HG03025 (cell line): ENCODE results near the gene ZSCAN5C.
"Not testable (repeated sequence)": the region's sequence is repeated elsewhere in the genome, so short reads cannot be mapped to it uniquely, and the experiment has no call there.

Source experiments
- ATAC-seq: cut with Tn5 transposase; IDR thresholded peaks from one replicate; pipeline ENCODE4 v1.9.1; 2021; ENCODE audit warnings: mild to moderate bottlenecking, moderate library complexity; ENCODE audit not compliant: unreplicated experiment, low FRiP score

ZSCAN5C gene

GRCh38 chr19:56191115-56191514 lies 11.0 kb upstream of the ZSCAN5C start:
- ATAC-seq, result no peak

GRCh38 chr19:56191711-56192110 lies 10.4 kb upstream of the ZSCAN5C start:
- ATAC-seq, result no peak

GRCh38 chr19:56193981-56194640 lies 8.0 kb upstream of the ZSCAN5C start:
- no peak for ATAC-seq

GRCh38 chr19:56197646-56198045 lies 4.4 kb upstream of the ZSCAN5C start, which contains the start of gene ZSCAN5B:
Gene ZSCAN5B (minus strand): TSS chr19:56197783. CDS start chr19:56193052, 4,731 bp downstream.
- not testable (repeated sequence) for ATAC-seq

GRCh38 chr19:56199687-56200086 lies 2.4 kb upstream of the ZSCAN5C start:
- ATAC-seq, result no peak

- not testable (repeated sequence) for ATAC-seq
These were observed 5.5 kb downstream of the ZSCAN5C start for GRCh38 chr19:56207581-56207980.

- no peak for ATAC-seq
These were observed 7.0 kb downstream of the ZSCAN5C start for GRCh38 chr19:56209091-56209490.

- ATAC-seq, result not testable (repeated sequence)
These were observed 8.0 kb downstream of the ZSCAN5C start for GRCh38 chr19:56210036-56210435.

- ATAC-seq, result no peak
These were observed 9.6 kb downstream of the ZSCAN5C start for GRCh38 chr19:56211718-56212117.

GRCh38 chr19:56217039-56217949 lies 15.2 kb downstream of the ZSCAN5C start:
- ATAC-seq, result no peak

GRCh38 chr19:56218961-56219360 lies 16.9 kb downstream of the ZSCAN5C start:
- ATAC-seq, result no peak

- ATAC-seq, result not testable (repeated sequence)
These were observed 19.4 kb downstream of the ZSCAN5C start for GRCh38 chr19:56221442-56221841.

- ATAC-seq, result no peak
These were observed 19.8 kb downstream of the ZSCAN5C start for GRCh38 chr19:56221851-56222250.

GRCh38 chr19:56222901-56223300 lies 20.8 kb downstream of the ZSCAN5C start:
- ATAC-seq, result no peak

GRCh38 chr19:56223481-56223880 lies 21.4 kb downstream of the ZSCAN5C start:
- no peak for ATAC-seq

- no peak for ATAC-seq
These were observed 43.2 kb downstream of the ZSCAN5C start for GRCh38 chr19:56245121-56245740.

- not testable (repeated sequence) for ATAC-seq
These were observed 43.7 kb downstream of the ZSCAN5C start for GRCh38 chr19:56245764-56246163.

GRCh38 chr19:56248736-56249338 lies 46.8 kb downstream of the ZSCAN5C start:
- ATAC-seq, result not testable (repeated sequence)

GRCh38 chr19:56252699-56253422 lies 50.8 kb downstream of the ZSCAN5C start:
- ATAC-seq, result no peak

GRCh38 chr19:56253737-56254136 lies 51.7 kb downstream of the ZSCAN5C start:
- ATAC-seq, result no peak
